ENCODE results near the gene TTC38. TPM values are rescaled to one million over a fixed set of nuclear protein-coding genes. Genes with fewer than 3 reads are reported as not detected.
A peak's percentile ranks its signal among the peaks of the same experiment; 100 is the strongest.

Gene TTC38
- 12.4 and 13.7 TPM in 2 replicates for total RNA-seq (2014; rRNA removed; shearing (Covaris generic))
- 26.8 and 54.0 TPM in 2 replicates for polyA plus RNA-seq (2014; cell fraction: nucleus; rRNA removed)

GRCh38 chr22:46267431-46268279 is at the start of gene TTC38:
Gene TTC38 (plus strand): TSS chr22:46268008. CDS start chr22:46268040, 32 bp downstream.
- DNase-seq (ENCODE audit: extremely low read depth, low read depth) = peak; percentile 70

DNA sequence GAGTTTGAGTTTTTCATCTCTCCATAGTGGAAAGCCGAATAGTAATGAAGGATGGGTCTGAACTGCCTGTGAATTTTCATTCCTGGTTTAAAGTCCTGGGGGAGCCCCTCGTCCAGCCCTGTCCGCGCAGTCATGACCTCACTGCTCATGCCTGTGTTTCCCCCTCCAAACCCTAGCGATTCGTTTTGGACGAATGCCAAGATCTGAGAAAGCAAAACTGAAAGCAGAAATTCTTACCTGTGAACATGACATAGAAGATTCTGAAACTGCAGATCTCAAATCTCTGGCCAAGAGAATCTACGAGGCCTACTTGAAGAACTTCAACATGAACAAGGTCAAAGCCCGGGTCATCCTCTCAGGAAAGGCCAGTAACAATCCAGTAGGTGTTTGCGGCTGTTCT is 48.2 kb upstream of the TTC38 start:
- no peak for DNase-seq (ENCODE audit: extremely low read depth, low read depth)

DNA sequence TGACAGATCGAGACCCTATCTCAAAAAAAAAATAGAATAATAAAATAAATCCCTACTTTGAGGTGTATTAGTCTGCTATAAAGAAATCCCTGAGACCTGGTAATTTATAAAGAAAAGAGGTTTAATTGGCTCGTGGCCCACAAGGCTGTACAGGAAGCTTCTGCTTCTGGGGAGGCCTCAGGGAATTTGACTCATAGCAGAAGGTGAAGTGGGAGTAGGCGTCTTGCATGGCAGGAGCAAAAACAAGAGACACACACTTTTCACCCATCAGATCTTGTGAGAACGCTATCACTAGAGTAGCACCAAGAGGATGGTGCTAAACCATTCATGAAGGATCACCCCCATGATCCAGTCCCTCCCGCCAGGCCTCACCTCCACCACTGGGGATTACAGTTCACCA is 46.9 kb upstream of the TTC38 start:
- DNase-seq (ENCODE audit: extremely low read depth, low read depth) = no peak

GRCh38 chr22:46224044-46224897 is 43.5 kb upstream of the TTC38 start:
- DNase-seq (ENCODE audit: extremely low read depth, low read depth) = no peak

DNA sequence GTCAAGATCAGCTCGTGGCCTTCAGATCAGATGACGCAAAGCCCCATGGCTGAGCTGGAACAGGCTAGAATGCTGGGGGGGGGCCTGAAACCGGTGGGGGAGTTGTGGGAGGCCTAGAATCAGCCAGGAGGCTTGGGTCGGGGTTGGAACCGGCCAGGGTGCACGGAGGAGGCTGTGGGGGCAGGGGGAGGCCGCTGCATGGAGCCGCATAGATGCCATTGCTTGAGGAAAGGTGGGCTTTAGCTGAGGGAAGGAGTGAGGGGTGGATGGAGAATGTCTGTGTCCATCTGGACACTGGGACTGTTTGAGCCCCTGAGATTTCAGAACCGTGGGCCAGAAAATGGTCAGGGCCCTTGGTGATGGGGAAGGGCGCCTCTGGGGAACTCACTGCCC is 42.9 kb upstream of the TTC38 start:
- no peak for DNase-seq (ENCODE audit: extremely low read depth, low read depth)

DNA sequence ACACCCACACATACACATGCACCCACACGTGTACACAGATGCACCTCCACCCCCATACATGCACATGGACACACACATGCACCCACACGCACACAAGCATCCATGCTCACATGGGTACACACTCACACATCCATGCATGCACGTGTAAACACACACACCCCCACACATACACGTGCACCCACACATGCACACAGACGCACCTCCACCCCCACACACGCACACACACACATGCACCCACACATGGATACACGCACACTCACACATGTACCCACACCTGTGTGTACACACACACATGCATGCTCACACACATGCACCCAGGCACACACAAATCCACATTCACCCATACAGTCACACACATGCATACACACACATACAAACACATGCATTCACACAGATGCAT is 42.2 kb upstream of the TTC38 start:
- DNase-seq (ENCODE audit: extremely low read depth, low read depth) = no peak

GRCh38 chr22:46226577-46226976 is 41.2 kb upstream of the TTC38 start:
- DNase-seq (ENCODE audit: extremely low read depth, low read depth) = no peak

DNA sequence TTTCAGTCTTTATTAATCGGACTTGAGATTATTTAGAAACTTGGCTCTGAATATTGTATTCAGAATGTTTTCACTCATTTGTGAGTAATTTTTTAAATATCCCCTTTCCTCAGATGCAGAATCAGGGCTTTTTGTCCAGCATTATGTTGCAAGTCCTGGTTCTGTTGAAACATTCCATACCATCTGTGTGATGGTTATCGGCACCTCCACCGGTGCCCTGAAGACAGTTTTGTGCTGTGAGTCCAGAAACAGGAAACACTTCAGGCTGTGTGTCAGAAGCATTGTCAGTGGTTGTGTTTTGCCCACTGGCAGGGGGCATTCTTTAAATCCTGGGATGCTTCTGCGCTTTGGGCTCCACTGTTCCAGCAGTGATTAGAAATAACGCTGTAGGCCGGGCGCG is 38.1 kb upstream of the TTC38 start:
- DNase-seq (ENCODE audit: extremely low read depth, low read depth) = no peak

DNA sequence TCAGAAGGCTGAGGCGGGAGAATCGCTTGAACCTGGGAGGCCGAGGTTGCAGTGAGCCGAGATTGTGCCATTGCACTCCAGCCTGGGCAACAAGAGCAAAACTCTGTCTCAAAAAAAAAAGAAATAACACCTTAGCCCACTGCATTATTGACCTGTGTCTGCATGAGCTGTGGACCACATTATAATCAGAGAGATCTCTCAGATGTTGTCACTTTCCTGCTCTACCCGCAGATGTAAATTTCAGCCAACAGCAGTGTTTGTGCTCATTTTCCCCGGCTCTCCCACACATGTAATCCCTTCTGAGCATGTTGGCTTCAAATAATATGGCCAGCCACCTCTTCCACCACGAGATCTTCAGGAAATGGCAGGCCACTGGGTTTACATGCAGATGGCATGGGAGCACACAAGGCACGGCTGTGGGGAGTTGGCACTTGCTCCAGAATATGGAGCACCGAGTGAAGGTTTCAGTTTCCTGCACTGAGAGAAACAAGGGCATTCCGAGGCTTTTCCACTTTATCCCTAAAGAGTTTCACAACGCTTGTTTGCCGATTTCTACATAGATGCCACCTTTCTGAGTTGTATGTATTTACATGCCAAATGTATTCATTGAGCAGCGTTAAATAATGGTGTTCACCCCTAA is 37.4 kb upstream of the TTC38 start:
- no peak for DNase-seq (ENCODE audit: extremely low read depth, low read depth)

GRCh38 chr22:46233231-46233630 is 34.6 kb upstream of the TTC38 start:
- DNase-seq (ENCODE audit: extremely low read depth, low read depth) = no peak

- DNase-seq (ENCODE audit: extremely low read depth, low read depth) = no peak
Measured at GRCh38 chr22:46234969-46235368, 32.8 kb upstream of the TTC38 start.

DNA sequence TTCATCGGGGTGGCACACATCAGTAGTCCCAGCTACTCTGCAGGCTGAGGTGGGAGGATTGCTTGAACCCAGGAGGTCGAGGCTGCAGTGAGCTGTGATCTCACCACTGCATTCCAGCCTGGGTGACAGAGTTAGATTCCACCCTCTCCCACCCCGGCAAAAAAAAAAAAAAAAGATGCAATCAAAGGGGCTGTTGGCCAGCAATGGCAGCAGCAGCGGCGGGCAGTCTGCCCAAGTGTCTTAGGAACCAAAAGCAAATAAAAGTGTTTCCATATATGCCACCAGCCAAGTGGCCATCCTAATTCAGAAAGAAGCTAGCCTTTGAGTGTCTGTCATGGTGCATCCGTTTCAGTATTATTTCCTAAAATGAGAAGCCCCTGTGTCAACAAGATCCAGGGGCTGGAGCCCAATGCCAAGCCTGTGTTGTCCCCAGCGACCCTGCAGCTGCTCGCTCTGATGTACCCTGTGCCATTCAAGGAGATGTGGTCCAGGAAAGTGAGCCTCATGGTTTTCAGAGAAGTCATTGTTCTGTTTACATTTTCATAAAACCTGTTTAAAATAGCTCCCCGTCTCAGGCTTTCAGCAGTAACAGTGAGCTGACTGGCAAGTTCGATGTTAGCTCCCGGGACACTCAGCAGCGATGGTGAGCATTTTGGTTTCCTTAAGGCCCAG is 30.2 kb upstream of the TTC38 start:
- no peak for DNase-seq (ENCODE audit: extremely low read depth, low read depth)

GRCh38 chr22:46238541-46238940 is 29.3 kb upstream of the TTC38 start:
- DNase-seq (ENCODE audit: extremely low read depth, low read depth) = no peak

DNA sequence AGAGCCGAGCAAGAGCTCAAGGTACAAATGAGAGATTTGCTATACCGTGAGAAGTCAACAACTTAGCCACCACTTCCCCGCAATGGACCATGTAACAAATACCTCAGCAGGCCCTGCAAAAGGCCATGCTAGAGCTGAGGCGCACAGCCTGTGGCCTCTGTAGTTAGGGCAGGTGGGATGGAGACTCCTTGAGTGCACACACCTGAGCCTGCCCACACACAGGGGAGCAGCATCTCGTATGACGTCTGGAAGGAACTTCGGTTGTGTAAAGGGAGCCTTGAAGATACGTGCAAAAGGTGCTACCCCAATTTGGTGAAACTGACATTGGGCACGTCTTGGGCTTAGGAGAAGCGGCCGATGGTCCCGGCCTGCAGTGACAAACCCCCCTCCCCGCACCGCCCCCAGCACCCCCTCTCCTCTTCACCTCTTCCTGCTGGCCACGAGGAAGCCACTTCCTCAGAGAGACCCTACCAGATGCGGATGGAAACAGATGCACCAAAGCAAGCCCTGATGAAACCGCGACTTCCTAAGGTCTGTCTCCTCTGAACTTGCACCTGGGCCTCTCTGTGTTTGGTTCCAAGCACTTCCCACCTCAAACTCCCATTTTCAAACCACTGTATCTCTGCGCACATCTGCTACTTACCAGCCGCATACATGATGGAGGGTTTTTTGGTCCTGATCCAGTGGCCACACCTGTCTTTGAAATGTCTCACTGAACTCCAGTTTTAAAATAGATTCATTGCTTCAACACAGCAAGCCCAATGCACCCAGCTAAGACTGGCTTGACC is 28.4 kb upstream of the TTC38 start:
- DNase-seq (ENCODE audit: extremely low read depth, low read depth) = no peak

GRCh38 chr22:46240073-46240472 is 27.7 kb upstream of the TTC38 start:
- DNase-seq (ENCODE audit: extremely low read depth, low read depth) = no peak

DNA sequence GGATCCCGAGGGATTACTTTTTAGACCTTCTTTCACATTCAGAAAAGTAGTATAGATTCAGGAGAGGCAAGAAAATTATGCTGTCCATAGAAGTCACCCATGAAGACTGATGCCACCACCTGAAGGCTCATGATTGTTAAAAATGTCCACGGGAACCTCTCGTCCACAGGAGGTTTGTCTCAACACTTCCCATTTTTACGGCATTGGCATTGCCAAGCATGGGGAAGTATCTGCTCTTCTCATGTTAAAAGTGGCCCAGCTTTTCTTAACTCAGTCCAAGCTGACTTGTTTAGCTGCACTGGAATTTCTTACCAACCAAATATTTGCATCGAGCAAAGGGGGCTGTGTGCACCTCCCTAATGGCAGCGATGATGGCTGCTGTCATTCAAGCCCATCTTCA is 27.3 kb upstream of the TTC38 start:
- no peak for DNase-seq (ENCODE audit: extremely low read depth, low read depth)

DNA sequence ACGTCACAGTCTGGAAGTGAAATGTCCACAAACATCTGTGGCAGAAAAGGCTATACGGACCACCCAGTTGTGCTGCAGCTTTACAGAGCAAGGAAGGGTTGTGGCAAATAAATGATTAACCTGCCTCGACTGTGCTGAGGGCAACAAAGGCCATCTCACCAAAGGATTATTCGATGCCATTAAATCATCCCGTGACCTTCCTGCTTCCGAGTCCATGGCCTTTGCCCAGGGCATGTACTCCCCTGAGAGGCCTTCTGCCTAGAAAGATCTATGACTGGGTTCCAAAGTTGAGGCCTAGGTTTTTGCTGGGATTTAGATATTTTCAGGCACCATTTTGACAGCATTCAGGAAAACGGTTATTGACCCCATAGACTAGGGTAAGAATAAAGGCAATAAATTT is 26.9 kb upstream of the TTC38 start:
- no peak for DNase-seq (ENCODE audit: extremely low read depth, low read depth)

GRCh38 chr22:46241396-46242007 is 26.3 kb upstream of the TTC38 start:
- no peak for DNase-seq (ENCODE audit: extremely low read depth, low read depth)

- no peak for DNase-seq (ENCODE audit: extremely low read depth, low read depth)
Measured at GRCh38 chr22:46242076-46242475, 25.7 kb upstream of the TTC38 start.
